Spleen (tissue), 11 donors: Measurements from ENCODE around the gene KCND2. TPM values are rescaled to one million over a fixed set of nuclear protein-coding genes. Genes with fewer than 3 reads are reported as not detected.

Experiments
- DNase-seq: peaks from one replicate; pipeline ENCODE4 v3.0.0-alpha.2; 2020
- H3K27ac ChIP-seq, 8 donors: fragments of 200-600 bp; sonication (generic) in 7 of 8; 1 replicate in 4 of 8; 2 replicates in 4 of 8; pipeline versions ENCODE4 v1.5.0 to v1.8.0; 2016 to 2021; ENCODE audit warnings: inconsistent platforms in 4 of 8, mild to moderate bottlenecking in 4 of 8, moderate library complexity in 1 of 8
- H3K27me3 ChIP-seq, 7 donors: fragments of 200-600 bp; sonication (generic) in 6 of 7; replicated peaks in 1 of 7; 1 replicate in 4 of 7; 2 replicates in 3 of 7; pipeline versions ENCODE4 v1.5.0 to v1.8.0; 2016 to 2021; ENCODE audit warnings: inconsistent platforms in 3 of 7, mild to moderate bottlenecking in 1 of 7
- H3K36me3 ChIP-seq, 6 donors: fragments of 200-600 bp; sonication (generic) in 5 of 6; 1 replicate in 4 of 6; 2 replicates in 2 of 6; pipeline versions ENCODE4 v1.5.0 to v1.8.0; 2016 to 2021; ENCODE audit warnings: inconsistent platforms in 2 of 6
- H3K4me1 ChIP-seq, 6 donors: fragments of 200-600 bp; sonication (generic) in 5 of 6; 1 replicate in 3 of 6; 2 replicates in 3 of 6; pipeline versions ENCODE4 v1.5.0 to v1.8.0; 2016 to 2021; ENCODE audit warnings: inconsistent platforms in 3 of 6
- H3K4me3 ChIP-seq, 8 donors: fragments of 200-600 bp; sonication (generic) in 7 of 8; 1 replicate in 4 of 8; 2 replicates in 4 of 8; pipeline versions ENCODE4 v1.5.0 to v1.8.0; 2016 to 2021; ENCODE audit warnings: inconsistent platforms in 4 of 8, mild to moderate bottlenecking in 4 of 8, moderate library complexity in 2 of 8
- H3K9me3 ChIP-seq, 8 donors: fragments of 200-600 bp; sonication (generic) in 7 of 8; 1 replicate in 4 of 8; 2 replicates in 4 of 8; pipeline versions ENCODE4 v1.5.0 to v1.8.0; 2016 to 2021; ENCODE audit warnings: inconsistent platforms in 4 of 8
- CTCF ChIP-seq, 11 experiments: fragments of 200-600 bp in 7 of 11; fragments of 450-650 bp in 4 of 11; sonication (generic) in 4 of 11; IDR thresholded peaks in 8 of 11; conservative IDR thresholded peaks in 3 of 11; 1 replicate in 7 of 11; 2 replicates in 4 of 11; pipeline versions ENCODE4 v1.4.0 to v1.8.0; 2016 to 2021; ENCODE audit warnings: antibody characterized with exemption in 11 of 11, inconsistent platforms in 4 of 11, mild to moderate bottlenecking in 1 of 11
- POLR2A ChIP-seq, 3 donors: fragments of 450-650 bp; IDR thresholded peaks; one replicate each; pipeline ENCODE4 v1.5.1; 2017; ENCODE audit warnings: antibody characterized with exemption in 3 of 3, mild to moderate bottlenecking in 1 of 3
- POLR2AphosphoS5 ChIP-seq, 3 donors: sonication (generic); formaldehyde crosslinking; IDR thresholded peaks; one replicate each; pipeline ENCODE4 v1.5.1; 2017; ENCODE audit warnings: antibody characterized with exemption in 3 of 3
- WGBS, 5 donors: extraction: QIAGEN DNeasy Blood & Tissue Kit in 3 of 5; methylation state at CpG; one replicate each; pipeline versions ENCODE4 v1.1.5 to v1.1.7; 2013 to 2018; 5-methylcytosine and 5-hydroxymethylcytosine counted together
- intact Hi-C: fragments of 100-400 bp; cut with DNase I; formaldehyde crosslinking; loops from one replicate; pipeline ENCODE4 v1.15.0; 2023; ENCODE audit warnings: low total_unique reads
- polyA plus RNA-seq, 3 donors: library from polyadenylated mRNA; stranded (reverse); fragments of 200-250 nt; gene quantifications; one replicate each; pipeline ENCODE4 v1.2.1, GENCODE V29; 2013
- total RNA-seq, 7 donors: library from RNA; depleted of rRNA in 3 of 7; stranded (reverse); fragments of >200 nt in 3 of 7; fragmentation: NEBNext Ultra II Directional in 4 of 7; extraction: Animal tissue kit (Norgen Biotek cat#: 25700) in 4 of 7; gene quantifications; one replicate each; pipeline versions ENCODE4 v1.1.0 to v1.2.1, GENCODE V29; 2016 to 2021
- donor health status: healthy with polysubstance abuse.
- donor health status: DM: no; HTN: no; CAD: no; lungs with moderate emphysema.
- donor health status: DM: no; HTN: no; CAD: no.
- donor health status: Bipolar disorder and iron deficiency.
- donor health status: healthy.
- donor health status: DM: no; HTN: no; CAD: no.
- donor health status: DM: yes; HTN: yes; CAD: no.

Gene KCND2
- total and polyA plus RNA-seq, 10 donors, result 0.02 to 0.80 (median 0.26) TPM; not detected in 1

DNA sequence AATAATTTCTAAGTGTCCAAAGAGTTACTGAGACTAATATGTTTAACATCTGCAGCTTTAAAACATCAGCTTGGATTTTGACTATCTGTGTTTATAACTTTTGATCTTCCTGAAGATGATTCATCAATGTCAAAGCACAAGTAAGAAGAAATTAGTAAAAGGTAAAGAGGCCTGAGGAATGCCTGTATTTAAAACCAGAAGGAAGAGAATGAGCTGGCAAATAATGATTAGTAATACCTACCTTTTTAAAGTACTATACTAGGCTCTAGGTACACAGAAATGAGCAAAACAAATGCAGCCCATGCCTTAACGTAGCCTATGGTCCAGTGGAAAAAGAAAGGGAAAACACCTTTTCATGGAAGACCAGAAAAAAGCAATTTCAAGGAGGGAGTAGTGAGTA, 158.0 kb downstream of the KCND2 start:
- WGBS, 5 donors, result 53 to 78% (median 63%) methylated on average over 1 of the region's 1 CpG
- Histone ChIP-seq H3K27me3 (no peaks in the 10 kb centered on the region), H3K4me1 (no peaks in the 10 kb centered on the region), H3K36me3 (no peaks in the 10 kb centered on the region), H3K4me3 (no peak overlapping the region), H3K9me3 (no peaks in the 10 kb centered on the region), H3K27ac (no peak overlapping the region)
- TF ChIP-seq POLR2A (IDR thresholded peaks at IDR 0.05) (no peak), POLR2AphosphoS5 (IDR thresholded peaks at IDR 0.05) (no peak), CTCF (IDR thresholded peaks at IDR 0.05 in 8 of 11, conservative IDR thresholded peaks at IDR 0.05 in 3 of 11) (no peak)
- intact Hi-C loops, result no loop called here
- DNase-seq, result no peak

GRCh38 chr7:120436487-120437060, 163.6 kb downstream of the KCND2 start:
- TF ChIP-seq CTCF (IDR thresholded peaks at IDR 0.05 in 8 of 11, conservative IDR thresholded peaks at IDR 0.05 in 3 of 11) (no peak), POLR2A (IDR thresholded peaks at IDR 0.05) (no peak)
- Histone ChIP-seq H3K9me3 (no peaks in the 10 kb centered on the region), H3K36me3 (no peaks in the 10 kb centered on the region), H3K4me3 (no peak overlapping the region), H3K27me3 (no peaks in the 10 kb centered on the region), H3K4me1 (no peaks in the 10 kb centered on the region), H3K27ac (no peak overlapping the region)
- intact Hi-C loops, result no loop called here
- WGBS, 5 donors, result 71 to 87% (median 78%) methylated on average over 1 of the region's 1 CpG
- DNase-seq, result no peak

- Histone ChIP-seq H3K4me1 (no peaks in the 10 kb centered on the region), H3K4me3 (no peak overlapping the region), H3K27me3 (no peaks in the 10 kb centered on the region), H3K9me3 (no peaks in the 10 kb centered on the region), H3K36me3 (no peaks in the 10 kb centered on the region), H3K27ac (no peak overlapping the region)
- intact Hi-C loops, result no loop called here
- DNase-seq, result no peak
- WGBS, 5 donors, result 14 to 33% (median 19%) methylated on average over 1 of the region's 1 CpG
- TF ChIP-seq POLR2AphosphoS5 (IDR thresholded peaks at IDR 0.05) (no peak), POLR2A (IDR thresholded peaks at IDR 0.05) (no peak), CTCF (IDR thresholded peaks at IDR 0.05 in 8 of 11, conservative IDR thresholded peaks at IDR 0.05 in 3 of 11) (no peak)
Observed at GRCh38 chr7:120441850-120442249, 168.9 kb downstream of the KCND2 start.

DNA sequence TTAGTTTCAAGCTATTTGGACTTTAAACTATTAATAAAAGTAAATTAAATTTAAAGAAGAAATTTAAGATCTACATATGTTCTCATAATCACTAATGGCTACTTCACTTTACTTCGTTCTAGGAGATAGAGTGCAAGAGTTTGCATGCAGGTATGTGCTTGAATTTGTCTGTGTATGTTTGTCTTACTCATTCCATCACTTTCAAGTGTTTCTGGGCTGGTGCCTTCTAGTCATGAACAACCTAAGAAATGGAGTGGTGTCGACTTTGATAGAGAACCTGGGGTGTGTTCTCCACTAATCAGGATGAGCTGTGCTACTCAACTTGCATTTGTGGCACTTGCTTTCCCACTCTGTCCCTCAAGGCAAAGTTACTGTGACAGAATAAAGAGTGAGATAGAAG, 169.9 kb downstream of the KCND2 start:
- Histone ChIP-seq H3K36me3 (no peaks in the 10 kb centered on the region), H3K4me1 (no peaks in the 10 kb centered on the region), H3K9me3 (no peaks in the 10 kb centered on the region), H3K4me3 (no peak overlapping the region), H3K27ac (no peak overlapping the region), H3K27me3 (no peaks in the 10 kb centered on the region)
- TF ChIP-seq POLR2A (IDR thresholded peaks at IDR 0.05), result no peak
- no peak for TF ChIP-seq CTCF (IDR thresholded peaks at IDR 0.05 in 8 of 11, conservative IDR thresholded peaks at IDR 0.05 in 3 of 11)
- TF ChIP-seq POLR2AphosphoS5 (IDR thresholded peaks at IDR 0.05), result no peak
- no peak for DNase-seq
- intact Hi-C loops, result no loop called here
- WGBS, 5 donors, result 54 to 71% (median 59%) methylated on average over 2 of the region's 2 CpGs
